ENCODE data around the gene RHOB. TPM values are rescaled to one million over a fixed set of nuclear protein-coding genes. Genes with fewer than 3 reads are reported as not detected.

RHOB gene
- total RNA-seq, 1 experiment from 2014 or later: 38.9 TPM

GRCh38 chr2:20430035-20430434 lies 16.8 kb upstream of the RHOB start:
- H3K9me3 ChIP-seq (ENCODE audit: control insufficient read depth, insufficient read depth, low read depth, low read length): no peaks in the 10 kb centered on the region
- ChIA-PET POLR2A (no interaction called here), CTCF (no interaction called here)
- H3K4me3 ChIP-seq (ENCODE audit: low read depth in 2 of 2, low read length in 2 of 2): no peak overlapping the region
- no TSS peak for BruUV-seq (replicated peaks)
- ATAC-seq (no peak), DNase-seq (ENCODE audit: low read depth, low spot score) (no peak)
- TF ChIP-seq SIN3A (IDR thresholded peaks at IDR 0.05; ENCODE audit: borderline replicate concordance, insufficient read depth, low read depth, low read length): no peak
- TF ChIP-seq REST (IDR thresholded peaks at IDR 0.05; ENCODE audit: insufficient read depth in 1 of 2, low read depth in 2 of 2, low read length in 1 of 2): no peak
- no peak for TF ChIP-seq POLR2AphosphoS5 (IDR thresholded peaks at IDR 0.05; ENCODE audit: low read depth, low read length)
- TF ChIP-seq CTCF (IDR thresholded peaks at IDR 0.05): no peak
- TF ChIP-seq TCF7L2 (IDR thresholded peaks at IDR 0.05; ENCODE audit: low read depth, low read length): no peak
- no peak overlapping the region for H3K27ac ChIP-seq (ENCODE audit: low read length)
- no peaks in the 10 kb centered on the region for H3K4me1 ChIP-seq (ENCODE audit: control insufficient read depth, insufficient read depth, low read length)
- H3K36me3 ChIP-seq (ENCODE audit: control insufficient read depth, insufficient read depth, low read length): no peaks in the 10 kb centered on the region
- in situ Hi-C loops (cut with HindIII; ENCODE audit: low pct_unique_long_range_greater_than_20kb, low sequenced_read_pairs): loop anchor here (25.0 kb wide), 1 partner anchor 207 kb away; no protein-coding TSS in a partner anchor
- no peaks in the 10 kb centered on the region for H3K27me3 ChIP-seq (ENCODE audit: control insufficient read depth, insufficient read depth, low read length)
- intact Hi-C loops (cut with micrococcal nuclease; ENCODE audit: unreplicated experiment): no loop called here

GRCh38 chr2:20430461-20431300 lies 16.2 kb upstream of the RHOB start:
- intact Hi-C loops (cut with micrococcal nuclease; ENCODE audit: unreplicated experiment) (no loop called here), in situ Hi-C loops (cut with HindIII; ENCODE audit: low pct_unique_long_range_greater_than_20kb, low sequenced_read_pairs) (loop anchor here (25.0 kb wide), 1 partner anchor 207 kb away; no protein-coding TSS in a partner anchor)
- TF ChIP-seq SIN3A (IDR thresholded peaks at IDR 0.05; ENCODE audit: borderline replicate concordance, insufficient read depth, low read depth, low read length) (no peak), REST (IDR thresholded peaks at IDR 0.05; ENCODE audit: insufficient read depth in 1 of 2, low read depth in 2 of 2, low read length in 1 of 2) (no peak), POLR2AphosphoS5 (IDR thresholded peaks at IDR 0.05; ENCODE audit: low read depth, low read length) (no peak), TCF7L2 (IDR thresholded peaks at IDR 0.05; ENCODE audit: low read depth, low read length) (no peak), CTCF (IDR thresholded peaks at IDR 0.05) (no peak)
- Histone ChIP-seq H3K4me1 (ENCODE audit: control insufficient read depth, insufficient read depth, low read length) (no peaks in the 10 kb centered on the region), H3K27ac (ENCODE audit: low read length) (no peak overlapping the region), H3K4me3 (ENCODE audit: low read depth in 2 of 2, low read length in 2 of 2) (no peak overlapping the region), H3K36me3 (ENCODE audit: control insufficient read depth, insufficient read depth, low read length) (no peaks in the 10 kb centered on the region), H3K9me3 (ENCODE audit: control insufficient read depth, insufficient read depth, low read depth, low read length) (no peaks in the 10 kb centered on the region), H3K27me3 (ENCODE audit: control insufficient read depth, insufficient read depth, low read length) (no peaks in the 10 kb centered on the region)
- no peak for DNase-seq (ENCODE audit: low read depth, low spot score)
- CTCF ChIA-PET: interaction anchor here (0.6 kb wide), 1 partner anchor 205 kb away, joined by 3 read pairs; no protein-coding TSS in a partner anchor
- POLR2A ChIA-PET: no interaction called here
- BruUV-seq (replicated peaks): no TSS peak
- no peak for ATAC-seq

Data from Panc1 (cell line).